OCI-LY1 (cell line): Measurements from ENCODE around the gene KEL.

Experiments
- H2AFZ ChIP-seq: fragments of 200-600 bp; sonication (generic), shearing (Covaris generic); 2 replicates; pipeline ENCODE4 v1.6.0; 2014; ENCODE audit warnings: antibody characterized with exemption, mild to moderate bottlenecking, low read length
- H3F3A ChIP-seq: fragments of 200-600 bp; sonication (generic), shearing (Covaris generic); 2 replicates; pipeline ENCODE4 v1.6.0; 2014; ENCODE audit warnings: mild to moderate bottlenecking, antibody characterized with exemption, low read length, moderate library complexity; ENCODE audit not compliant: insufficient read depth
- H3K27ac ChIP-seq: fragments of 200-600 bp; sonication (generic); 2 replicates; pipeline ENCODE4 v1.5.1; 2014; ENCODE audit warnings: low read length, mixed run types, mild to moderate bottlenecking, low read depth; ENCODE audit not compliant: poor library complexity, severe bottlenecking
- H3K27me3 ChIP-seq: fragments of 200-600 bp; sonication (generic); 2 replicates; pipeline ENCODE4 v1.6.0; 2014; ENCODE audit warnings: antibody characterized with exemption, mild to moderate bottlenecking, low read length, moderate library complexity; ENCODE audit not compliant: insufficient read depth
- H3K36me3 ChIP-seq: fragments of 200-600 bp; sonication (generic); 2 replicates; pipeline ENCODE4 v1.6.1; 2014; ENCODE audit warnings: mild to moderate bottlenecking, antibody characterized with exemption, low read length, moderate library complexity, mixed read lengths; ENCODE audit not compliant: insufficient read depth
- H3K4me1 ChIP-seq: fragments of 200-600 bp; sonication (generic); 2 replicates; pipeline ENCODE4 v1.5.1; 2014; ENCODE audit warnings: mild to moderate bottlenecking, low read length, moderate library complexity; ENCODE audit not compliant: insufficient read depth, severe bottlenecking
- H3K4me2 ChIP-seq: fragments of 200-600 bp; sonication (generic), shearing (Covaris generic); 2 replicates; pipeline ENCODE4 v1.6.1; 2014; ENCODE audit warnings: low read length
- H3K4me3 ChIP-seq: fragments of 200-600 bp; sonication (generic); 2 replicates; pipeline ENCODE4 v1.5.1; 2014; ENCODE audit warnings: low read length, low read depth, mild to moderate bottlenecking, mixed read lengths; ENCODE audit not compliant: poor library complexity, severe bottlenecking
- H3K79me2 ChIP-seq: fragments of 200-600 bp; shearing (Covaris generic); 2 replicates; pipeline ENCODE4 v1.6.1; 2016; ENCODE audit warnings: mixed run types, low read length, mixed read lengths; ENCODE audit not compliant: insufficient read depth
- H3K9ac ChIP-seq: fragments of 200-600 bp; sonication (generic), shearing (Covaris generic); 2 replicates; pipeline ENCODE4 v1.6.1; 2014; ENCODE audit warnings: mild to moderate bottlenecking, low read length, mixed read lengths
- H3K9me2 ChIP-seq: fragments of 200-600 bp; sonication (generic), shearing (Covaris generic); 2 replicates; pipeline ENCODE4 v1.6.1; 2014; ENCODE audit warnings: low read depth, mild to moderate bottlenecking, low read length, mixed read lengths
- H3K9me3 ChIP-seq: fragments of 200-600 bp; shearing (Covaris generic); 2 replicates; pipeline ENCODE4 v1.6.1; 2014; ENCODE audit warnings: low read length, mixed read lengths
- H4K20me1 ChIP-seq: fragments of 200-600 bp; sonication (generic), shearing (Covaris generic); 2 replicates; pipeline ENCODE4 v1.6.0; 2016; ENCODE audit warnings: mild to moderate bottlenecking, low read length; ENCODE audit not compliant: insufficient read depth
- EZH2 ChIP-seq: fragments of 200-600 bp; sonication (generic), shearing (Covaris generic); IDR thresholded peaks from 2 replicates; pipeline ENCODE4 v1.8.0; 2017; ENCODE audit warnings: borderline replicate concordance, mixed run types, mild to moderate bottlenecking, antibody characterized with exemption, low read length, moderate library complexity, mixed read lengths
- TF ChIP-seq, protein P1 (sequence below): fragments of 200-600 bp; sonication (generic), shearing (Covaris generic); IDR thresholded peaks from 2 replicates; pipeline ENCODE4 v1.5.1; 2017; ENCODE audit warnings: mild to moderate bottlenecking, antibody characterized with exemption, low read length, moderate library complexity, mixed read lengths

KEL gene

DNA sequence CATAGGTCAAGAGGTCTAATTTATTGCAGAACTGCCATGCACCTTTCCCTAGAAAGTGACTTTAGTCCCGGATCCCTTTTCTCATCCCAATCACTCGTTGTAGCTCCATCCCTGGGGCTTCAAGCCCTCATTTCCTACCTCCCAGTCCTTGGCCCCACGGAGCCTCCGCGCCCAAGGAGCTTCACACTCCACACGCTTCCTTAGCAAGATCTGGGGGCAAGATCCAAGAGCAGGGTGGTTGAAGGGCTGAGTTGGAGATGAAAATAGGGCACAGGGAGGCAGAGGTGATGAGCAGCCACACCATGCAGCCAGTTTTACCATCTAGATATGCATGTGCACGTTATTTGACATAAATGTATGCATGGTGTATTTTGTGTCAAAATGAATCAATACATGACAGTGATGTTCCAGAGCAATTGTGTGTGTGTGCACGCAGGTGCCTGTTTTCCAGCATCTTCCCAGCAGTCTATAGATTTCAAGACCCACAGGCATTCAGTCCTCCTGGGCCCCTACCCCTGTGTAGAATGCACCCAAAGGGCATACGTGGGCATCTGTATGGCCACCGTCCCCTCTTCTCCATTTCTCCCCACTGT lies 70.6 kb downstream of the KEL start:
- no peak overlapping the region for H3K4me2 ChIP-seq
- H3K27me3 ChIP-seq: no peaks in the 10 kb centered on the region; the same call in 1 of the 2 replicates
- H3F3A ChIP-seq: no peaks in the 10 kb centered on the region
- TF ChIP-seq, protein P1, sequence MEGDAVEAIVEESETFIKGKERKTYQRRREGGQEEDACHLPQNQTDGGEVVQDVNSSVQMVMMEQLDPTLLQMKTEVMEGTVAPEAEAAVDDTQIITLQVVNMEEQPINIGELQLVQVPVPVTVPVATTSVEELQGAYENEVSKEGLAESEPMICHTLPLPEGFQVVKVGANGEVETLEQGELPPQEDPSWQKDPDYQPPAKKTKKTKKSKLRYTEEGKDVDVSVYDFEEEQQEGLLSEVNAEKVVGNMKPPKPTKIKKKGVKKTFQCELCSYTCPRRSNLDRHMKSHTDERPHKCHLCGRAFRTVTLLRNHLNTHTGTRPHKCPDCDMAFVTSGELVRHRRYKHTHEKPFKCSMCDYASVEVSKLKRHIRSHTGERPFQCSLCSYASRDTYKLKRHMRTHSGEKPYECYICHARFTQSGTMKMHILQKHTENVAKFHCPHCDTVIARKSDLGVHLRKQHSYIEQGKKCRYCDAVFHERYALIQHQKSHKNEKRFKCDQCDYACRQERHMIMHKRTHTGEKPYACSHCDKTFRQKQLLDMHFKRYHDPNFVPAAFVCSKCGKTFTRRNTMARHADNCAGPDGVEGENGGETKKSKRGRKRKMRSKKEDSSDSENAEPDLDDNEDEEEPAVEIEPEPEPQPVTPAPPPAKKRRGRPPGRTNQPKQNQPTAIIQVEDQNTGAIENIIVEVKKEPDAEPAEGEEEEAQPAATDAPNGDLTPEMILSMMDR: no peak
- no peak for TF ChIP-seq EZH2
- H2AFZ ChIP-seq: no peak overlapping the region
- H3K36me3 ChIP-seq: no peaks in the 10 kb centered on the region
- no peaks in the 10 kb centered on the region for H3K9me2 ChIP-seq
- H3K79me2 ChIP-seq: no peaks in the 10 kb centered on the region
- H3K4me3 ChIP-seq: no peak overlapping the region
- no peaks in the 10 kb centered on the region for H4K20me1 ChIP-seq
- H3K9me3 ChIP-seq: no peaks in the 10 kb centered on the region
- H3K9ac ChIP-seq: no peak overlapping the region
- H3K4me1 ChIP-seq: no peaks in the 10 kb centered on the region
- H3K27ac ChIP-seq: no peak overlapping the region
